Islet of Langerhans (tissue), 1 donor: ENCODE results near the gene STAT3.
"Not testable (repeated sequence)": the region's sequence is repeated elsewhere in the genome, so short reads cannot be mapped to it uniquely, and the experiment has no call there.

Experiments
- FAIRE-seq: peaks from one replicate; lab custom pipeline; 2011; peaks lifted over from hg19 to GRCh38; lab: Jason Lieb, UNC

STAT3 gene

DNA sequence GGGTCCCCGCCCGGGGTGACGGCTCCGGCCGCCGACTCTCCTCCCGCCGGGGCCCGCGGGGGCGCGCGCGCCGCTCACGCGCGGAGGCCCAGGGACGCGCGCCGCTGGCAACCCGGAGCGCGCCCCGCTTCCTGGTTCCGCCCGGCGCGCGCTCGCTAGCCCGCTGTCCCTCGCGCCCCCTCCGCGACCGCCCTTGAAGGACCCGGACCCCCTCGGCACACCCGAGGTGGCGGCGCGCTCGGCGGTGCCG is 112.0 kb downstream of the STAT3 start, which contains the start of gene STAT5B:
TSS of gene STAT5B (minus strand) at position 33 of the 250 bp plus-strand sequence. CDS start 44,264 bp downstream, outside the sequence.
- no peak for FAIRE-seq

DNA sequence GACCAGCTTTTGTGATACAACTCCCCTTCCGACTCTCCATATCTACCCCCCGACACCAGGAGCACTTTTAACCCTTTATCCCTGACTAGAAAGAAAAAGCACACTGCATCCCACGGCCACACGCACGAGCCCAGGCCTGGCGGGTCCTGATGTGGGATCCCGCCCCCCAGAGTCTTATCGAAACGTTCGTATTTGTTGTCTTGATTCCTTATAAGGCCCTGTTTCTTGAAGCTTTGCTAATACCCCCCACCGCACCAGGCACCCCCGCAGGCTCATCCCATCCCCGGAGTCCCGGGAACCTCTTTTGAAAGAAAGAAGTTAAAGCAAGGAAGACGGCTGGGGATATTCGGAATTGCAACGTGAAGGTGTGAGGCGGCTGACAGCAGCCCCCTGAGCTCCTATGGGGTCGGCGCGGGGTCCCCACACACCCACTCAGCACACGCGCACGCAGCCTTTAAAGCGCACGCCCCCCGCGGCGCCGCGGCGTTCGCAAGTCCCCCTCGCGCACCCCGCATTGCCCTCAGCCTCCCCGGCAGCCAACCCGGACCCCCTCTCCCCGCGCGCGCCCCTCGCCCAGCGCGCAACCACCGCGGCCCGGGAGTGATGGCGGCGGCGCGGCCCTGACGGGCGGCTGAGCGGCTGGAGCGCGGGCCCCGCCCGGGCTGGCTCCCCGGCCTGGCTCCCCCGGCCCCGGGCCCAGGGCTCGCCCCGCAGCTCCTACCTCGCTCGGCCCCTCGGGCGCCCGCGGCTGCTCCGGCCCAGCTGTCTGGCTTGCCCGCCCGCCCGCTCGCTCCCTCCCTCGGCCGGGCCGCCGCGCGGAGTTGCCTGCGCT is 112.5 kb downstream of the STAT3 start:
- FAIRE-seq, result no peak

- FAIRE-seq, result no peak
Observed at GRCh38 chr17:42274812-42275526, 113.3 kb downstream of the STAT3 start.

DNA sequence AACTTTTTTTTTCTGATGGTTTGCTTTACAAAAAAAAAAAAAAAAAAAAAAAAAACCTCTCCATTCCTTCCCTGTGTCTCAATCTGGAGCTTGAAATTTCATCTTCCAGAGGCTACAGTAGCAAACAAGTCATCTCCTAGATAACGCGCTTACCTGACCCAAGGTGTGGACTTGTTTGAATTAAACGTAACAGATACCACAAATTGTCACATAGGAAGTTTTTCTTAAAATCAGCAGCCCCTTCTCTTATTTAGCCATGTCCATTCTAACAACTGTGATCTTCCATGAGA is 114.0 kb downstream of the STAT3 start:
- FAIRE-seq, result no peak

DNA sequence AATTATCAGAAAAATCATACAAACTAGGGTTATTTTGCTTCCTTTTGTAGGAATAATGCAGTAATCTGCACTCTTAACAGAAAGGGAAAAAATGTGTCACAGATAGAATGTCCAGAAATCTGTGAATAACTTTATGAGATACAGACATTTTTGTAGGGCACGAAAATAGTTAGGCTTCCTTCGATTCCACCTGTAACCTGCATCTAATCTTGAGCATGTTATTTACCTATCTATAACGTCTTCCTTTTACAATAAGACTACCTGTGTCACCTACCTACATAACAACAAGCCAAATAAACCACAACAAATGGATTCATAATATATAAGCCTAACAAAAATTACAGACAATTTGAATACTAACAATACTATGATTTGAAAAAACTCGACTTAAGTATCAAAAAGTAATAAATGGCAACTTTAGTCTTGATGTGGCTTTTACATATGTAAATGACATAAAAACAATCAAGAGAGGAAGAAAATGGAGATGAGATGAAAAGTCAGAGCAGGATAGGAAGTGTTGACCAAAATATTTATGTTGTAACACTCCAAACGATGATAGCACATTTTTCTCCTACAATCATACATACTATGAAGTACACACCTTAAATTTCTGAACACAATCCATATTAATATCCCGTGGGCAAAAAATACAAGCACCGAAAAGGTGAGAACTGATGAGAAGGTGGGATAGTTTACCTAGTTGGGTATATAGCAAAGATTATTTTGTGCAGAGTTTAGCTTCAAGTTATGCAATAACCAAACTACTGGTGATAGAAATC is 114.6 kb downstream of the STAT3 start:
- no peak for FAIRE-seq

- FAIRE-seq, result no peak
Observed at GRCh38 chr17:42272162-42272907, 115.9 kb downstream of the STAT3 start.

DNA sequence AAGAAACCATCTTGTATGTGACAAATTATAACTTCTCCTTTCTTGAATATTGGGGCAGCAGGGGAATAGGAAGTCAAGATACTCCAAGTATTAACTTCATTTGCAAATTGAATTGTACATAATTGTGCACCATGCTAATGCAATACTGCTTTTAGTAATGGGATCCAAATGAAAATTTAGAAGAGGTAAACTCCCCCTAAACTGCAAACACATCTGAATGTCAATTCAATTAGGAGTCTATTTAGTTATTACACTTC is 116.5 kb downstream of the STAT3 start:
- no peak for FAIRE-seq

DNA sequence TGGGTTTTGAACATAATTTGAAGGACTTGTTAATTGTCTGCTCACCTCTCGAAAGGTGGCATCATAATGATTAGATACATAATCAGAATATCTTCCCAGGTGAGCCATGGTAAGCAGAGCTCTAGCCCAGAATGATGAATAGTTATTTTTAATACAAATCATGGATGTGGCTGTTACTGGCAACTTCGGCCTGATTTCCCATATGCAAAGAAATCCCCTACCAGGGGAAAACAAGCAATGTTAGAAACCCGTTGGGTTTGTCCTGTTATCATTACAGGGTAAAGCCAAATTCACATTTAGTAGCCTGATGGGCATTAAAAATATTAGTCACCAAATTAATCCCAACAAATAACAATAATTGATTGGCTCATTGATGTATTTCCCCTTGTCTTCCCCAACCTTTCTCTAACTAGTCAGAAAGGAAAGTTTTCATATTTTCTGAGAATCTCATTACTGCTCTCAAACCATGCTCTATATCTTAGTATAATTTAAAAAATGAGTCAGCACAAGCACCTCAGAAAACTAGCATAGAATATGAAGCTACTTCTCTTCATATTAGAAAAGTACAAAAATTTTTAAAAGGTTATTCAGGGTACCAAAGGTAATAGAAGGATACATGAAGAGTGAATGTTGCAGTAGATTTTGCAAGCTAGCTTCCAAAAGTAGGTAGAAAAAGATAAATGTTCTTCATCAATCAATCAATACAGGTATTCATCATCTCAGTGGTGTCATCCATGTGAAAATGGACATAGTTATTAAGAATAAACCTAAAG is 117.0 kb downstream of the STAT3 start:
- no peak for FAIRE-seq

- no peak for FAIRE-seq
Observed at GRCh38 chr17:42270596-42270995, 117.6 kb downstream of the STAT3 start.

DNA sequence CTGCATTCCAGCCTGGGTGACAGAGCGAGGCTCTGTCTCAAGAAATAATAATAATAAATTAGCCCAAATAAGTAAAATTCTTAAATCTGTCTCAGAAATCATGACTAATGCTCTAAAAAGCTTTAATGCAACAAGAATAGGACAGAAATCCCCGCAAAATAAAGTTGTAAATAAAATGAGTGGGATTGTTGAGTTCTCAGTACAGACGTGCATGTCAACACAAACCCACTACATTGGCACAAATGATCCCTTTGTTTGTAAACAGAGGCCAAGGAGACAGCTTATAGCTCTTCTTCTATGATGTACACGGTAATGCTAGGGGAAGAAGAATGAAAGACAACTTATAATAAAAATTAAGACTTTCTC is 118.1 kb downstream of the STAT3 start:
- no peak for FAIRE-seq

DNA sequence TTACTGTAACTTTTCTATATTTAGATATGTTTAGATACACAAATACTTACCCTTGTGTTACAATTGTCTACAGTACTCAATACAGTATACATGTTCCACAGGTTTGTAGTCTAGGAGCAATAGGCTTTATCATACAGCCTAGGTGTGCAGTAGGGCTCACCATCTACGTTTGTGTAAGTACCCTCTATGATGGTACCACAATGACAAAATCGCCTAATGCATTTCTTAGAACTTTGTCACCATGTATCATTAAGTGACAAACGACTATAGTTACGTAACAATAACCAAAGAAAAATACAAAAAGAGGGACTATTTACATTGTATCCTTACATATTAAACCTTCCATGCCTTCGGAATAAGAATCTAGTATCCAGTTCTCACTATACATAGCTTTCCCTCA is 120.0 kb downstream of the STAT3 start:
- no peak for FAIRE-seq

DNA sequence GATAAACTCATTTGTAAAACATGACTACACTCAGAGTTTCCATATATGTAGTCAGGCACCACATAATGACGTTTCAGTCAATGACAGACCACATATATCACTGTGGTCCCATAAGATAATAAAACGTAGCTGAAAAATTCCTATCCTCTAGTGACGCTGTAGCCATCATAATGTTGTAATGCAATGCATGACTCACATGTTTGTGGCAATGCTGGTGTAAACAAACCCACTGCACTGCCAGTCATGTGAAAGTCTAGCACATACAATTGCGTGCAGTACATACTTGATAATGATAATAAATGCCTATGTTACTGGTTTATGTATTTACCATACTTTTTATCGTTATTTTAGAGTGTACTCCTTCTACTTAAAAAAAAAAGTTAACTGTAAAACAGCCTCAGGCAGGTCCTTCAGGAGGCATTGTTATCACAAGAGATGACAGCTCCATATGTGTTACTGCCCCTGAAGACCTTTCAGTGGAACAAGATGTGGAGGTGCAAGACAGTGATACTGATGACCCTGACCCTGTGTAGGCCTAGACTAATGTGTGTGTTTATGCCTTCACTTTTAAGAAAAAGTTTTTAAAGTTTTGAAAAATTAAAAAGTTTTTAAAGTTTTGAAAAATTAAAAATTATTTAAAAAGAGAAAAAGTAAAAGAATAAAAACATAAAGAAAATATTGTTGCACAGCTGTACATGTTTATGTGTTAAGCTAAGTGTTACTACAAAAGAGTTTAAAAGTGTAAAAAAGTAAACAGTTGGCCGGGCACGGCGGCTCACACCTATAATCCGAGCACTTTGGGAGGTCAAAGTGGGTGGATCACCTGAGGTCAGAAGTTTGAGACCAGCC is 121.1 kb downstream of the STAT3 start:
- no peak for FAIRE-seq

GRCh38 chr17:42266462-42266861 is 121.8 kb downstream of the STAT3 start:
- FAIRE-seq, result no peak

- not testable (repeated sequence) for FAIRE-seq
Observed at GRCh38 chr17:42264366-42264765, 123.9 kb downstream of the STAT3 start.
